ENCODE measurements around the gene ITPR2.
"Not testable (repeated sequence)": the region's sequence is repeated elsewhere in the genome, so short reads cannot be mapped to it uniquely, and the experiment has no call there.

The ITPR2 gene

GRCh38 chr12:26537126-26537525 is 295.9 kb downstream of the ITPR2 start:
- Mint-ChIP-seq H3K4me3 (no peak overlapping the region), H3K4me1 (ENCODE audit: low read depth) (no peaks in the 10 kb centered on the region), H3K9me3 (no peaks in the 10 kb centered on the region), H3K36me3 (ENCODE audit: low read depth) (peaks cover 64% of the 10 kb centered on the region), H3K27me3 (no peaks in the 10 kb centered on the region), H3K27ac (no peak overlapping the region)
- DNase-seq = no peak

DNA sequence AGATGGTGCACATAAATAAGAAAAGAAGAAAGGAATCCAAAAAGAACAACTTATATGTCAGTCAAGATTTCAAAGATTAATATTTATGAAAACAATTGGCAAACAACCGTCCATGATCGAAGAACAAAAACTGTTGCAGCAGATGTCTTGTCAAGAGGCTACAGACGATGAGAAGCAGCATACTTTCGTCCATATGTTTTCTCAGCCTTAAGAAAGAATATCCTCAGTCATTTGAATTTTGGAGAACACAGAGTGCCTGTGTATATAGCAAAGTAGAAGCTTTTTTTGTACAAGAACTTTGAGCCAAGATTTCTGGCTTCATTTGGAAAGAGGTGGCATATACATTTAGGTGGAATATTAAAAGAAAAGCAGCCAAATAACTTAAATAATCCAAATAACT is 297.2 kb downstream of the ITPR2 start:
- DNase-seq = no peak
- H3K36me3 Mint-ChIP-seq (ENCODE audit: low read depth) = peaks cover 67% of the 10 kb centered on the region
- no peak overlapping the region for H3K27ac Mint-ChIP-seq

DNA sequence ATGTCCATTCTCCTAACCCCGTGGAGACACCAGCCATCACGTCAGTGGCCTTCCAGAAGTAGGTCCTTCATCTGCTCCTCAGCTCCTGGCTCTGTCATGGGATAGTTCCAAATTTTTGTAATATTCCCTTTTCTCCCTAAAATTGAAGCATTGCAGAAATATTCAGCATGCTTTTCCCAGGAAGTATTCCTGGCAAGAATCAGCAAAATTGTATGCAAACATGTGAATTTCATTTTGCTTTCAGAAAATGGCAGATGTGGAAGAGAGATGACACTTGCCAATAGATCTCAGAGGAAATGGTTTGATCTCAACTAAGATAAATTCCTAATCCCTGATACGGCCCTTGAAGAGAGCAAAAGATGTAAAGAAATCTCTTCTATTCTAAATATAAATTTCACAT is 298.9 kb downstream of the ITPR2 start:
- Mint-ChIP-seq H3K27ac (no peak overlapping the region), H3K4me1 (ENCODE audit: low read depth) (no peaks in the 10 kb centered on the region), H3K36me3 (ENCODE audit: low read depth) (peaks cover 69% of the 10 kb centered on the region), H3K9me3 (peaks cover 3% of the 10 kb centered on the region), H3K4me3 (no peak overlapping the region), H3K27me3 (no peaks in the 10 kb centered on the region)
- no peak for DNase-seq

More for the DNA sequence above, 297.2 kb downstream of the ITPR2 start:
- H3K4me1 Mint-ChIP-seq (ENCODE audit: low read depth) = no peaks in the 10 kb centered on the region
- no peaks in the 10 kb centered on the region for H3K27me3 Mint-ChIP-seq
- H3K9me3 Mint-ChIP-seq = no peaks in the 10 kb centered on the region
- H3K4me3 Mint-ChIP-seq = no peak overlapping the region

GRCh38 chr12:26533211-26533610 is 299.8 kb downstream of the ITPR2 start:
- H3K4me3 Mint-ChIP-seq = no peak overlapping the region
- H3K27ac Mint-ChIP-seq = no peak overlapping the region
- no peak for DNase-seq
- no peaks in the 10 kb centered on the region for H3K4me1 Mint-ChIP-seq (ENCODE audit: low read depth)
- H3K27me3 Mint-ChIP-seq = no peaks in the 10 kb centered on the region
- H3K9me3 Mint-ChIP-seq = peaks cover 6% of the 10 kb centered on the region
- peaks cover 73% of the 10 kb centered on the region for H3K36me3 Mint-ChIP-seq (ENCODE audit: low read depth)

DNA sequence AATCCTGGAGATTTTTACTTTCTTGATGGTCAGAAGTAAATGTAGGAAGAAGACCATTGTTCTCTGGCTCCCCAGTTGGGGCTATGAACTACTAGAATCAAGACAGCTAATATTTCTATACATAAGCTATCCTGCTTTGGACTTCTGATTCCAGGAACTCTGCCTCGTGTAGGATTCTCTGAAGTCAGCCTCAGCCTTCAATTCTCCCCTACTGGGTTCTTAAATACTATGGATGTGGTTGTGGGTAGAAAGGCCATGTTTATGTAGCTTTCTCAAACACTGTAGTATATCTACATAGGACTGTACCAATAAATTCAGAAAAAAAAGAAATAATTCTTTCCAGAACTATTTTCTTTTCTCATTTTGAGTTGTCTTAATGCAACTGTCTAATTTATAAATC is 302.5 kb downstream of the ITPR2 start:
- Mint-ChIP-seq H3K36me3 (ENCODE audit: low read depth) (peaks cover 77% of the 10 kb centered on the region), H3K9me3 (peaks cover 19% of the 10 kb centered on the region)

DNA sequence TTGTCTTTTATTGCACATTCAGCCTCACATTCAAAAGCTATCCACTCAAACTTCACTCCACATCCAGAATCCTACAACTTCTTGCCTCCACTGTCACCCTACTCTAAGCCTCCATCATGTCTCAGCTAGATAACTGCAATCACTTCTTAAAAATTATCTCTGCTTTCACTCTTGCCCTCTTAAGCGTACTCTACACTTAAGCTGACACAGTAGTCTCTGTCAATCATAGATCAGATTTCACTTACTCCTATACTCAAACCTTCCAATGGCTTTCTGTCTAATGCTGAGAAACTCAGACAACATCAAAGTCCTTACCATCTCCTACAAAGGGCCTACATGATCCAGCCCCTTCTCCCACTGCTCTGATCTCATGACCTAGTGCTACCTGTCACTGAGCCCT is 304.1 kb downstream of the ITPR2 start:
- no peak for DNase-seq
- Mint-ChIP-seq H3K4me1 (ENCODE audit: low read depth) (no peaks in the 10 kb centered on the region), H3K27ac (no peak overlapping the region), H3K9me3 (peaks cover 23% of the 10 kb centered on the region), H3K4me3 (no peak overlapping the region), H3K36me3 (ENCODE audit: low read depth) (peaks cover 74% of the 10 kb centered on the region), H3K27me3 (no peaks in the 10 kb centered on the region)

More for the DNA sequence above, 302.5 kb downstream of the ITPR2 start:
- Mint-ChIP-seq H3K4me3 (no peak overlapping the region), H3K4me1 (ENCODE audit: low read depth) (no peaks in the 10 kb centered on the region), H3K27me3 (no peaks in the 10 kb centered on the region), H3K27ac (no peak overlapping the region)
- no peak for DNase-seq

DNA sequence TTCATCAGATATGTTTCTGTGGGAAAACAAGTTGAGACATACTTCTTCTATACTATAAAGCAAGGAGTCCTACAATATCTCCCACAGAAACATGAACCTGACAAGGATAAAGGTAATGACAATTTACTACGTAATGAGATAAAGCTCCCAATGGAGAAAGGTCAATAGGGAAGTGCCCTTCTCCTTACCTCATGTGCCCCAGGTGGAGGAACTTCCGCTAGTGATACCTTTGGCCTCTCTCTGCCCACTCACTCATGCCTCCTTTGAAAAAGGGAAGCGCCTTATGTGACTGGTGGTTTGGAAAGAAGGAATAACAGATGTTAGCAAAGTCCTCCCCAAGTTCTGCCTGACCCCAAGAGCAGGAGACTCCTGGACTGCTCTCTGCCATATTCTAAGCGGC is 305.3 kb downstream of the ITPR2 start:
- DNase-seq = no peak
- Mint-ChIP-seq H3K4me3 (no peak overlapping the region), H3K9me3 (peaks cover 28% of the 10 kb centered on the region), H3K4me1 (ENCODE audit: low read depth) (no peaks in the 10 kb centered on the region), H3K36me3 (ENCODE audit: low read depth) (peaks cover 76% of the 10 kb centered on the region), H3K27ac (no peak overlapping the region), H3K27me3 (no peaks in the 10 kb centered on the region)

GRCh38 chr12:26524862-26525465 is 308.0 kb downstream of the ITPR2 start:
- H3K27ac Mint-ChIP-seq = no peak overlapping the region
- peaks cover 63% of the 10 kb centered on the region for H3K36me3 Mint-ChIP-seq (ENCODE audit: low read depth)
- peaks cover 28% of the 10 kb centered on the region for H3K9me3 Mint-ChIP-seq
- H3K4me1 Mint-ChIP-seq (ENCODE audit: low read depth) = peaks cover 16% of the 10 kb centered on the region
- no peaks in the 10 kb centered on the region for H3K27me3 Mint-ChIP-seq
- H3K4me3 Mint-ChIP-seq = no peak overlapping the region
- no peak for DNase-seq

DNA sequence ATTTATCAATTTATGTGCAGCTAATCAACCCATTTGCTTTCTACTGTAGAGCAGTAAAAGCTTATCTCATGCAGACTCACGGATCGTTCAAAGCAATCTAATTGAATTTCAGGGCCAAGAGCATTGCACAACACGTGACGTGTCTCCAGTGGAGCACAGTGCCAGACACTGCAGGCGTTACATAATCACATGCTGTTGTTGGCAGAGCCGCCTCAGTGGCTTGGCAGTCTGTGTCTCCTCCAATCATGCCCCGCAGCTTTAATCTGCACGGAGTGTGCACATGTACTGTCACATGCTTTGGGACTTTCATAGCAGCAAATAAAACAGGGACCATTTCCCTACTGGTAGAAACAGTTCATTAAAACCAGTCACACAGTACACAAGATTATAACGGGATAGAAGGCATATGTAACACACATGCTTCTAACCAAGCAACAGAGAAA is 309.3 kb downstream of the ITPR2 start:
- Mint-ChIP-seq H3K4me3 (no peak overlapping the region), H3K9me3 (peaks cover 27% of the 10 kb centered on the region), H3K36me3 (ENCODE audit: low read depth) (peaks cover 55% of the 10 kb centered on the region), H3K27ac (no peak overlapping the region), H3K27me3 (no peaks in the 10 kb centered on the region), H3K4me1 (ENCODE audit: low read depth) (peaks cover 16% of the 10 kb centered on the region)
- DNase-seq = no peak

DNA sequence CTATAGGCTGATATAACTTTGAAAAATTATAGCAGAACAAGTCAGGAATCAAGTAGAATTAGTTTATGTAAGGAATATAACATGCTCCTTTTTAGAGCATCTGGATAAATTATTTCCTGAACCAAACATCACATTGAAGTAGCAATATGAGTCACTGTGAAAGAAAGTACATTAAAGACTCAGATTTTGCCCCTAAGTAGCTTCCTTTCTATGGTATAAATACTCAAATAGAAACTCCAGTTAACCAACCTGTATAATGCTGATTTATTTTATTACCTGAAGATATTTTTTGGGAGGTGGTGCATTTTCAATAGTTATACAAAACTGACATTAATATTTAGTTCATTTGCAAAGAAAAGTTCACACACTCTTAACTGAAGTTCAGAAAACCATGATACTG is 312.1 kb downstream of the ITPR2 start:
- Mint-ChIP-seq H3K27me3 (no peaks in the 10 kb centered on the region), H3K4me3 (no peak overlapping the region), H3K4me1 (ENCODE audit: low read depth) (peaks cover 19% of the 10 kb centered on the region), H3K9me3 (peaks cover 18% of the 10 kb centered on the region), H3K36me3 (ENCODE audit: low read depth) (peaks cover 37% of the 10 kb centered on the region), H3K27ac (no peak overlapping the region)
- DNase-seq = no peak

GRCh38 chr12:26520109-26520508 is 312.9 kb downstream of the ITPR2 start:
- no peak overlapping the region for H3K27ac Mint-ChIP-seq
- DNase-seq = no peak
- H3K4me1 Mint-ChIP-seq (ENCODE audit: low read depth) = peaks cover 19% of the 10 kb centered on the region
- no peak overlapping the region for H3K4me3 Mint-ChIP-seq
- peaks cover 29% of the 10 kb centered on the region for H3K36me3 Mint-ChIP-seq (ENCODE audit: low read depth)
- peaks cover 11% of the 10 kb centered on the region for H3K9me3 Mint-ChIP-seq
- no peaks in the 10 kb centered on the region for H3K27me3 Mint-ChIP-seq

- H3K27ac Mint-ChIP-seq = no peak overlapping the region
- H3K9me3 Mint-ChIP-seq = peaks cover 10% of the 10 kb centered on the region
- no peaks in the 10 kb centered on the region for H3K27me3 Mint-ChIP-seq
- H3K4me1 Mint-ChIP-seq (ENCODE audit: low read depth) = peaks cover 19% of the 10 kb centered on the region
- no peak for DNase-seq
- H3K4me3 Mint-ChIP-seq = no peak overlapping the region
- H3K36me3 Mint-ChIP-seq (ENCODE audit: low read depth) = peaks cover 26% of the 10 kb centered on the region
Measured at GRCh38 chr12:26519462-26519861, 313.5 kb downstream of the ITPR2 start.

DNA sequence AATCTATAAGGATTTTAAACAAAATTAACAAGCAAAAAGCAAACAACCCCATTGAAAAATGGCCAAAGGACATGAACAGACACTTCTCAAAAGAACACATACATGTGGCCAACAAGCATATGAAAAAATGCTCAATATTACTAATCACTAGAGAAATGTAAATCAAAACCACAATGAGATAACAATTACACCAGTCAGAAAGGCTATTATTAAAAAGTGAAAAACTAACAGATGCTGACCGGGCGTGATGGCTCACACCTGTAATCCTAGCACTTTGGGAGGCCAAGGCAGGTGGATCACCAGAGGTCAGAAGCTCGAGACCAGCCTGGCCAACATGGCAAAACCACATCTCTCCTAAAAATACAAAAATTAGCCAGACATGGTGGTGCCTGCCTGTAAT is 315.7 kb downstream of the ITPR2 start:
- H3K4me1 Mint-ChIP-seq (ENCODE audit: low read depth) = peaks cover 19% of the 10 kb centered on the region
- H3K27ac Mint-ChIP-seq, H3K9me3 Mint-ChIP-seq, DNase-seq, H3K4me3 Mint-ChIP-seq, H3K27me3 Mint-ChIP-seq: not testable (repeated sequence)
- H3K36me3 Mint-ChIP-seq (ENCODE audit: low read depth) = peaks cover 18% of the 10 kb centered on the region

DNA sequence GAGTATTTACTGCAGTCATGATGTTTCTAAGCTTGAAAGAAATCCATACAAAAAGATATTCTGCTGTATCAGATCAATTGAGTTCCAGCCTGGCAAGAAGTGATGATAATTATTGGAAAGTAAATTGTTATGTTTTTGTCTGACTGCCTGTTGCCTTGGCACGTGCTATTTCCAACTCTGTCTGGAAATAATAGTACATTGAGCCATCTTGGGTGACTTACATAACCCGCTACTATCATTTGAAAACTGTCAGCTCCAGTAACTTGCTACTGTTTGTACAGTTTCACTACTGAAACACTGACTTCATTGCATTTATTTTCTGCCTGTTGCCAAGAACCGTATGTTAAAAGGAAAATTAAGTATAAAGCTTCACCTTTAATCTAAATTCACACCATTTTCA is 318.6 kb downstream of the ITPR2 start:
- Mint-ChIP-seq H3K4me3 (no peak overlapping the region), H3K36me3 (ENCODE audit: low read depth) (peaks cover 20% of the 10 kb centered on the region), H3K9me3 (peaks cover 3% of the 10 kb centered on the region), H3K4me1 (ENCODE audit: low read depth) (peaks cover 3% of the 10 kb centered on the region), H3K27me3 (no peaks in the 10 kb centered on the region), H3K27ac (no peak overlapping the region)
- no peak for DNase-seq

DNA sequence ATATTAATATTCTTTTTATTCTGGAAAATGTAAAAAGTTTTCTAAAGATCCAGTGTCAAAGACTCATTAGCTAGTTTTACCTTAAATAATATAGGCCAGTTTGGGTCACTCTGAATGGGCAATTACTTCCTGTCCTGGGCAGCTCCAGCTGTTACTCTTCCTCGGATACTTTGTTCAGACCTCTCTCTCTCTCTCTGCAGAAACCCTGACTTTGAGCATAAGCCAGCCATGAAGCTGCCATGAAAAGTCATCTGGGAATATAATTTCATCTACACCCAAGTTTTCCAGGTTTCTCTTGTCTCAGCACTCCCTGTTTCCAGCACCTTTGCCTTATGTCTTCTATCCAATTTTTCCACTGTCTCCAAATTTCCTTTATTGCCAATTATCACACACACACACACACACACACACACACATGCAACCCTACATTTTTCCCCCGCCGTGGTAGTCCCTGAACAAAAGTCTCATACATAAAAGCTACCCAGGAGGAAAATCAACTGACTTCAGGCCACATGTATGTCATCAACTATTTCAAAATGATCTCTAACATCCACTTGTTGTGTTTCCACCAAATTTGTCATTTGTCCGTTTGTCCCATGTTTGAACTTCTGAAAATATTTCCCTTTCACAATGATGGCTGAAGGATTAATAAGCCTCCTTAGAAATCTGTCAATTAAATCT is 319.5 kb downstream of the ITPR2 start:
- peaks cover 3% of the 10 kb centered on the region for H3K4me1 Mint-ChIP-seq (ENCODE audit: low read depth)
- peaks cover 19% of the 10 kb centered on the region for H3K36me3 Mint-ChIP-seq (ENCODE audit: low read depth)
- H3K9me3 Mint-ChIP-seq = peaks cover 3% of the 10 kb centered on the region
- no peak overlapping the region for H3K27ac Mint-ChIP-seq
- no peaks in the 10 kb centered on the region for H3K27me3 Mint-ChIP-seq
- H3K4me3 Mint-ChIP-seq = no peak overlapping the region
- DNase-seq = no peak
